Hematopoietic multipotent progenitor cell treated with erythropoietin and hydrocortisone succinate and interleukin-3 and kit ligand, for 4 days (in vitro differentiated cells): ENCODE measurements around the gene TXNDC2.

Experiments used
- DNase-seq: peaks from one replicate; pipeline ENCODE4 v3.0.0-alpha.2; 2015

Gene TXNDC2

GRCh38 chr18:9861157-9861556, 24.6 kb upstream of the TXNDC2 start:
- DNase-seq, result no peak

GRCh38 chr18:9861933-9862332, 23.8 kb upstream of the TXNDC2 start:
- no peak for DNase-seq

GRCh38 chr18:9862686-9863085, 23.1 kb upstream of the TXNDC2 start:
- DNase-seq, result no peak

- no peak for DNase-seq
Measured at GRCh38 chr18:9863282-9863681, 22.5 kb upstream of the TXNDC2 start.

GRCh38 chr18:9865764-9866490, 19.8 kb upstream of the TXNDC2 start:
- DNase-seq, result no peak

GRCh38 chr18:9866627-9867026, 19.1 kb upstream of the TXNDC2 start:
- no peak for DNase-seq

GRCh38 chr18:9867071-9867594, 18.6 kb upstream of the TXNDC2 start:
- no peak for DNase-seq

GRCh38 chr18:9868857-9869714, 16.7 kb upstream of the TXNDC2 start:
- DNase-seq, result peak; percentile 70

GRCh38 chr18:9869715-9870430, 15.9 kb upstream of the TXNDC2 start:
- peak; percentile 90 for DNase-seq

- no peak for DNase-seq
Measured at GRCh38 chr18:9870431-9871008, 15.3 kb upstream of the TXNDC2 start.

GRCh38 chr18:9871244-9871746, 14.5 kb upstream of the TXNDC2 start:
- DNase-seq, result no peak

GRCh38 chr18:9872823-9873222, 12.9 kb upstream of the TXNDC2 start:
- DNase-seq, result no peak

- no peak for DNase-seq
Measured at GRCh38 chr18:9874728-9875127, 11.0 kb upstream of the TXNDC2 start.

GRCh38 chr18:9876212-9876866, 9.4 kb upstream of the TXNDC2 start:
- no peak for DNase-seq

GRCh38 chr18:9876867-9877654, 8.7 kb upstream of the TXNDC2 start:
- peak; percentile 96 for DNase-seq

- DNase-seq, result no peak
Measured at GRCh38 chr18:9877655-9878014, 8.1 kb upstream of the TXNDC2 start.

- DNase-seq, result no peak
Measured at GRCh38 chr18:9878095-9878494, 7.7 kb upstream of the TXNDC2 start.

GRCh38 chr18:9878783-9879242, 7.0 kb upstream of the TXNDC2 start:
- no peak for DNase-seq

GRCh38 chr18:9884090-9884489, 1.7 kb upstream of the TXNDC2 start:
- DNase-seq, result no peak

GRCh38 chr18:9884532-9885140, 1.1 kb upstream of the TXNDC2 start:
- DNase-seq, result no peak

- DNase-seq, result no peak
Measured at GRCh38 chr18:9886005-9886348, 204 bp downstream of the TXNDC2 start.
